GM06990 (cell line): ENCODE measurements around the gene TCF12.

ENCODE experiments used
- DNase-seq: peaks from one replicate; pipeline ENCODE4 v3.0.0-alpha.2; 2011; ENCODE audit not compliant: insufficient read length; ENCODE audit errors: extremely low read depth
- H3K27me3 ChIP-seq: replicated peaks from 2 replicates; pipeline ENCODE4 v1.6.0; 2011; ENCODE audit warnings: low read length; ENCODE audit not compliant: control insufficient read depth, insufficient read depth
- H3K36me3 ChIP-seq: 2 replicates; pipeline ENCODE4 v1.5.1; 2011; ENCODE audit warnings: low read length; ENCODE audit not compliant: control insufficient read depth, insufficient read depth
- H3K4me3 ChIP-seq: replicated peaks from 2 replicates; pipeline ENCODE4 v1.5.1; 2011; ENCODE audit warnings: low read depth, mild to moderate bottlenecking, control low read depth, low read length
- TF ChIP-seq, protein P1 (sequence below): IDR thresholded peaks from 2 replicates; pipeline ENCODE4 v1.5.1; 2011; ENCODE audit warnings: low read length, control low read depth, mild to moderate bottlenecking, inconsistent platforms; ENCODE audit not compliant: insufficient read depth, poor library complexity, severe bottlenecking

Gene TCF12

DNA sequence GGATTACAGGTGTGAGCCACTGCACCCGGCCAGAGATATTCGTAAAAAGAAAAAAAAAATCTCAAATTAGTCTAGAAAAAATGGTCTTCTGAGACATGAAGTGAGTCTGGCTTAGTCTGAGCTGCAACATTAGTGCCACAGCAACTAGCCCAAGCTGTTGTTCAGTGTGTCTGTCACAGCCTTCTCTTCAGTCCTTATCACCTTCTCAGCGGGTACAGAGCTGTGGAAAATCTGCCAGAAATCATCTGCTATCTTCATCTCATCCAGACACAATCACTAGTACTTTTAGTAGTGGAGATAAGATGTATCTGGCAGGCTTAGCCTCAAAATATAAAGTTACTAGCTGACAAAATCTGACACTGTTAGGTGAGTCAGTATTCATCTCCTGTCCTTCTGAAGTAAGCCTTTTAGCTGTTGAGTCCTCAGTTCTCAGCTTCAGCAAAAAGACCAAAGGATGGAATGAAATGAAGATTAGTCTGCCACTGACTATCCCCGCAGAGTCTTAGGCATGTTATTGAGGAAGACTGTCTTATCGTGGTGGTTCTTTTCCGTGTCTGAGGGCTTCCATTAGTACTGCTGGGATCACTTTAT is 337.4 kb downstream of the TCF12 start:
- no peak for DNase-seq
- peaks cover 2% of the 10 kb centered on the region; the same call in 1 of the 2 replicates for H3K36me3 ChIP-seq
- TF ChIP-seq, protein P1, sequence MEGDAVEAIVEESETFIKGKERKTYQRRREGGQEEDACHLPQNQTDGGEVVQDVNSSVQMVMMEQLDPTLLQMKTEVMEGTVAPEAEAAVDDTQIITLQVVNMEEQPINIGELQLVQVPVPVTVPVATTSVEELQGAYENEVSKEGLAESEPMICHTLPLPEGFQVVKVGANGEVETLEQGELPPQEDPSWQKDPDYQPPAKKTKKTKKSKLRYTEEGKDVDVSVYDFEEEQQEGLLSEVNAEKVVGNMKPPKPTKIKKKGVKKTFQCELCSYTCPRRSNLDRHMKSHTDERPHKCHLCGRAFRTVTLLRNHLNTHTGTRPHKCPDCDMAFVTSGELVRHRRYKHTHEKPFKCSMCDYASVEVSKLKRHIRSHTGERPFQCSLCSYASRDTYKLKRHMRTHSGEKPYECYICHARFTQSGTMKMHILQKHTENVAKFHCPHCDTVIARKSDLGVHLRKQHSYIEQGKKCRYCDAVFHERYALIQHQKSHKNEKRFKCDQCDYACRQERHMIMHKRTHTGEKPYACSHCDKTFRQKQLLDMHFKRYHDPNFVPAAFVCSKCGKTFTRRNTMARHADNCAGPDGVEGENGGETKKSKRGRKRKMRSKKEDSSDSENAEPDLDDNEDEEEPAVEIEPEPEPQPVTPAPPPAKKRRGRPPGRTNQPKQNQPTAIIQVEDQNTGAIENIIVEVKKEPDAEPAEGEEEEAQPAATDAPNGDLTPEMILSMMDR: no peak

DNA sequence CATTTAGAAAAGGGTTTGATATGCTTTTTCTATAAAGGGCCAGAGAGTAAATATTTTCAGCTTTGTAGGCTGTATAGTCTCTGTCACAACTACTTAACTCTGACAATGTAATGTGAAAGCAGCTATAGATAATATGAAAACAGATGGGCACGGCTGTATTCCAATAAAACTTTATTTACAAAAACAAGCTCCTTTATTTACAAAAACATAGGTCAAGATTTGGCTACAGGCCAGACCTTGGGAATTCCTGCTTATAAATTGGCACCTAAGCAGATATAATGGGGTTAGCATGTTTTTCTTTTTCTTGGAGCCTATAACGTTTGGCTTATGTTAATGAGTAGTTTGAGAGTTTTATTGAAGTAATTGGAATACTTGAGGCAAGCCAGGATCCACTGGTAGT is 338.5 kb downstream of the TCF12 start:
- TF ChIP-seq, protein P1: no peak
- Histone ChIP-seq H3K27me3 (no peaks in the 10 kb centered on the region), H3K4me3 (no peak overlapping the region), H3K36me3 (peaks cover 2% of the 10 kb centered on the region; the same call in 1 of the 2 replicates)
- DNase-seq: no peak

More for the DNA sequence above, 337.4 kb downstream of the TCF12 start:
- Histone ChIP-seq H3K27me3 (no peaks in the 10 kb centered on the region), H3K4me3 (no peak overlapping the region)

DNA sequence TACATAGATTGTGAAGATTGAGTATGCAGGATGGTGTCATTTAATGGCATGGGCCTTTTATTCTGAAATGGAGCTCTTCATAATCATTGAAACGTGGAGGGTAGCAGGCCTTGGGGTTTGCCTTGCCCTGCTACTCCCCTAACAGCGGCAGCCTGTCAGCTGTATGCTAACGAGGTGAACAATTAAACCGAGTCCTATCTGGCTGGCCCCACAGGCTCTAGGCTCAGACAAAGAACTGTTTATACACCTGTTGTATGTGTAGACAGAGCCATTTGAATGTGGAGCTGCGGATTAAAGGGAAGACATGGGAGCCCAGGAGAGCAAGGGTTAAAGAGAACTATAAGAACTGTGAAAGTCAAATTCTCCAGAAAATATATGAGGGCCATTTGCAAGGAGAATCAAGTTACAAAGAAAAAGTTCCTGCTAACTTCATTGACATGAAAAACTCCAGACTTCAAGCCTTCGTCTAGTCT is 341.2 kb downstream of the TCF12 start:
- DNase-seq: no peak
- H3K4me3 ChIP-seq: no peak overlapping the region

DNA sequence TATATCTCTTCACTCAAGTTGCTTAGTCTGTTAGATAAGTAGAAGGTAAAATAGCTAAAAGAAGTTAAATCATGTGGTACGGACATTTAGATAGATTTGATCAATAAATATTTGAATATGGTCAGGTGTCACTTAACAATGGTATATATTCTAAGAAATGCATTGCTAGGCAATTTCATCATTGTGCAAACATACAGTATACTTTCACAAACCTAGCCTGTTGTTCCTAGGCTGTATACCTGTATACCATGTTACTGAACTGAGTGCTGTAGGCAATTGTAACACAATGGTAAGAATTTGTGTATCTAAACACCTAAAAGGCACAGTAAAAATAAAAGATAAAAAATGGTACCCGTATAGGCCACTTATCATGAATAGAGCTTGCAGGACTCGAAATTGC is 345.1 kb downstream of the TCF12 start:
- Histone ChIP-seq H3K4me3 (no peak overlapping the region), H3K36me3 (no peaks in the 10 kb centered on the region), H3K27me3 (no peaks in the 10 kb centered on the region)
- TF ChIP-seq, protein P1: no peak
- no peak for DNase-seq

More for the DNA sequence above, 341.2 kb downstream of the TCF12 start:
- Histone ChIP-seq H3K36me3 (no peaks in the 10 kb centered on the region), H3K27me3 (no peaks in the 10 kb centered on the region)
- TF ChIP-seq, protein P1: no peak

DNA sequence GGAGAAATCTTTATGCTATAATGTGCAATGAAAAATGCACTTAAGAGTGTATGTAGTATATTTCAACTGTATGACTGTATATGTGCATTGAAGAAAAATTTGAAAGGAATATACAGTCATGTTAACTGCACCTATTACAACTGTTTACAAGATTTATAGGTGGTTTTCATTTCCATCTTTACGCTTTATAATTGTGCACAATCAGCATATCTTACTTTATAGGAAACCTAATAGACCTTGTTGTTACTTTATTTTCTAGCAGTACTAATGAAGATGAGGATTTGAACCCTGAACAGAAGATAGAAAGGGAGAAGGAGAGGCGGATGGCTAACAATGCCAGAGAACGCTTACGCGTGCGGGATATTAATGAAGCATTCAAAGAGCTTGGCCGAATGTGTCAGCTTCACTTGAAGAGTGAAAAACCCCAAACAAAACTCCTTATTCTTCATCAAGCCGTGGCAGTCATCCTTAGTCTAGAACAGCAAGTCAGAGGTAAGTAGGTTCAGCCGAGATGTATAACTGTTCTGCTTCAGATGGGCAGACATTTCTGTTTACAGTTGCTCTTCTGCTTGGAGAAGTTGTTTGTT is 354.4 kb downstream of the TCF12 start:
- H3K36me3 ChIP-seq: no peaks in the 10 kb centered on the region
- no peaks in the 10 kb centered on the region for H3K27me3 ChIP-seq
- no peak for DNase-seq
- H3K4me3 ChIP-seq: no peak overlapping the region
- TF ChIP-seq, protein P1: no peak
